GM12864 (cell line): Measurements from ENCODE around the gene ARFGAP2.

ENCODE experiments used
- DNase-seq: peaks from one replicate; pipeline ENCODE4 v3.0.0-alpha.2; 2011; ENCODE audit warnings: low read depth
- H3K4me3 ChIP-seq: 2 replicates; pipeline ENCODE4 v1.5.1; 2011; ENCODE audit warnings: mild to moderate bottlenecking, low read depth, low read length, control low read depth
- TF ChIP-seq, protein P1 (sequence below): IDR thresholded peaks from 2 replicates; pipeline ENCODE4 v1.5.1; 2011; ENCODE audit warnings: low read depth, mild to moderate bottlenecking, moderate library complexity, low read length, control low read depth, inconsistent platforms; ENCODE audit errors: missing control alignments

Gene ARFGAP2

DNA sequence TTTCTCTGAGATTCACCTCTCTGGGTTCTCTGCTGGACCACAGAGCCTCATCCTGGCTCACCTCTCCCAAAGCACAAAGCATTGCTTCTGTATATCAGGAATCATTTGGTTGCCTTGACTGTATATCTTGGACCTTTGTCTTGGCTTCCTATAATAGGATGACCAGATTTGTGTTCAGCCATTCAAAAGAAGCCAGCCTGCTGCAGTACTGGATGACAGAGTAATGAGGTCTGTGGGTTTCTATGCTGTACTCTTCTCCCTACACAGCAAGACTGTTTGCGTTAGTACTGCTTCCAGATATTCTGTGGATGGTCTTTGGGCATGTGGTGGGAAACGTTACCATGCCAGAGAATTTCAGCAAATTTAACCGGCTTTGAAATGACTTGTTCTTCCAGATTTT is 39.8 kb downstream of the ARFGAP2 start:
- H3K4me3 ChIP-seq = no peak overlapping the region
- TF ChIP-seq, protein P1, sequence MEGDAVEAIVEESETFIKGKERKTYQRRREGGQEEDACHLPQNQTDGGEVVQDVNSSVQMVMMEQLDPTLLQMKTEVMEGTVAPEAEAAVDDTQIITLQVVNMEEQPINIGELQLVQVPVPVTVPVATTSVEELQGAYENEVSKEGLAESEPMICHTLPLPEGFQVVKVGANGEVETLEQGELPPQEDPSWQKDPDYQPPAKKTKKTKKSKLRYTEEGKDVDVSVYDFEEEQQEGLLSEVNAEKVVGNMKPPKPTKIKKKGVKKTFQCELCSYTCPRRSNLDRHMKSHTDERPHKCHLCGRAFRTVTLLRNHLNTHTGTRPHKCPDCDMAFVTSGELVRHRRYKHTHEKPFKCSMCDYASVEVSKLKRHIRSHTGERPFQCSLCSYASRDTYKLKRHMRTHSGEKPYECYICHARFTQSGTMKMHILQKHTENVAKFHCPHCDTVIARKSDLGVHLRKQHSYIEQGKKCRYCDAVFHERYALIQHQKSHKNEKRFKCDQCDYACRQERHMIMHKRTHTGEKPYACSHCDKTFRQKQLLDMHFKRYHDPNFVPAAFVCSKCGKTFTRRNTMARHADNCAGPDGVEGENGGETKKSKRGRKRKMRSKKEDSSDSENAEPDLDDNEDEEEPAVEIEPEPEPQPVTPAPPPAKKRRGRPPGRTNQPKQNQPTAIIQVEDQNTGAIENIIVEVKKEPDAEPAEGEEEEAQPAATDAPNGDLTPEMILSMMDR = no peak
- DNase-seq = no peak

DNA sequence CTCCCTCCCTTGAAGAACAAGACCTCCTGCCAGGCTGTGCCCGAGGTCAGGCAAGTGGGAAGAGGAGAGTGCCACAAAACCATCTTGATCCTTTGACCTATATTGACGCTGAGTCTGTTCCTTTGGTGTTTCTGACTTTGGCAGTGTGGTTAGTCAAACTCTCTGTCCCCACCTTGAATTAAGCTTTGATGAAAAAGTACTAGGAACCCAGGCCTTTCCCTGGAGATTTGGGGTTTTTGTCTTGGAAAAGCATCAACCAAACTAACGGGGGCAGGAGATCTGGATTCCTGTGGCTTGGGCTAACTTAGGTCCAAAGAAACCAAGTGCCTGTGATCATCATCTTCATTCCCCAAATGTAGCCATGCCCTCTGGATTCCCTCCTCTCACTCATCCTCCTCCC is 40.4 kb downstream of the ARFGAP2 start:
- TF ChIP-seq, protein P1 = no peak
- no peak for DNase-seq
- H3K4me3 ChIP-seq = no peak overlapping the region

DNA sequence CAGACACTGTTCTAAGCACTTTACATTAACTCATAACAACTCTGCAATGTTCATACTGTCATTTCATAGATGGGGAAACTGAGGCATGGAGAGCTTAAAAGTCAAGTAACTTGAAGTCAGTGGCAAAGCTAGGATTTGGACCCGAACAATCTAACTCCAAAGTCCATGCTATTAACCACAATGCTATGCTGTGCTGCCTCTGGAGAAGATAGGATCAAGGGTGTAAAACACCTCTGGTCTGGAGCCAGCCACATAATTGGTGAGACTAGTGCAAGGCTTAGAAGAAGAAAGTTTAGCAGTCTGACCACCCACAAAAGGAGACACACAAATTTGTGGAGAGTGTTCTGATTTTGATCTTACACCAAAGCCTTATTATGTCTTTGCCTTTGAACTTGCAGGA is 43.7 kb downstream of the ARFGAP2 start:
- no peak overlapping the region for H3K4me3 ChIP-seq
- no peak for DNase-seq
- TF ChIP-seq, protein P1 = no peak

DNA sequence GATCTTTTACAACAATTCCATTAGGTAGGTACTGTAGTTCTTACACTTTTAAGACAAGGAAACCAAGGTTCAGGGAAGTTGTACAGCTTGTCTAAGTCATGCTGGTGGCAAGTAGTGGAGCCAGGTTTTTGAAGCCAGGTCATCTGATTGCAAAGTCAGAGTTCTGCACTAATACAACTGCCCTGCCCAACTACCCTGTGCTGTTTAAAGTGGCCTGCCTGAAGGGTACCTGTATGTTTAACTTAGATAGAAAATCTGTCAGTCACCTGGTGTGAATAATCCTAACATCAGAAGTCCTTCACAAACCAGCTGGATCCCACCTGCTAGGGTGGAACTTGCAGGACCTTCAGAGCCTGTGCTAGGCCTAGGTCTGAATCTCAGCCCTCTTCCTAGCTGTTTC is 44.2 kb downstream of the ARFGAP2 start:
- TF ChIP-seq, protein P1 = no peak
- no peak for DNase-seq

DNA sequence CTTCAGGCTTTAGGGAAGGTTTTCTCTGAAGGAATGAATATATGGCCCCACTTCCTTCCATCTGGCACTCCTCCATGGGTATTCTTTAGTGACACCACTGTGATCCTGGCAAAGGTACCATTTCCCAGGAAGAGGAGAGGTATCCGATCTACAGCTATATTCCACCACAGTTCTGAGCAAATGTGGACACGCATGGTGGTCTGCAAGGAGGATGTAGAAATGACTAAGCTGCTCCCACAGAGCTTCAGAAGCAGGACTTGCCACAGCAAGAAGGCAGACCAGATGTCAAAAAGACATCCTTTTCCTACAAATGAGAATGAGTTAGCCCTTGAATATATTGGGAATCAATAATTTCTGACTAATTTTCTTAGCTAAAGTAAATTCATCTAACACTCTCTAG is 45.5 kb downstream of the ARFGAP2 start:
- H3K4me3 ChIP-seq = no peak overlapping the region

More for the DNA sequence above, 44.2 kb downstream of the ARFGAP2 start:
- no peak overlapping the region for H3K4me3 ChIP-seq

DNA sequence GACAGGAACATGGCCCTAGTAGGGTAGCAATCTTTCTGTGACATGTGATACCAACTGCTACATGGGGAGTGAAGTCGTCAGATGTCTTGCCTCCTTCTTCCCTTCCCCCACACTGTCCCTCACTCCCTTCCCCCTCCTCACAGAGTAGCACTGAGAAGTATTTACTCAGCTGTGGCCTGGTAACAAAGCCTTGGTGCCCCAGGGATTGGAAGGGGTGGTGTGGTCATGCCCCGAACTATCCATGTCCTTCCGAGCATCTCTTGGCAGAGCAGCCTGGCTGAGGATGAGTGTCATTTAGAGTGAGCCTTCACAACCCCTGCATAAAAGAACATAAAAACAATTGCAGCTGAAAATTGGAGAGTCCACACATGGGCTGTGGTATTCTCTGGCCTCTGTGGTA is 46.1 kb downstream of the ARFGAP2 start:
- H3K4me3 ChIP-seq = no peak overlapping the region
- DNase-seq = no peak
- TF ChIP-seq, protein P1 = no peak

More for the DNA sequence above, 45.5 kb downstream of the ARFGAP2 start:
- no peak for DNase-seq
- TF ChIP-seq, protein P1 = no peak

DNA sequence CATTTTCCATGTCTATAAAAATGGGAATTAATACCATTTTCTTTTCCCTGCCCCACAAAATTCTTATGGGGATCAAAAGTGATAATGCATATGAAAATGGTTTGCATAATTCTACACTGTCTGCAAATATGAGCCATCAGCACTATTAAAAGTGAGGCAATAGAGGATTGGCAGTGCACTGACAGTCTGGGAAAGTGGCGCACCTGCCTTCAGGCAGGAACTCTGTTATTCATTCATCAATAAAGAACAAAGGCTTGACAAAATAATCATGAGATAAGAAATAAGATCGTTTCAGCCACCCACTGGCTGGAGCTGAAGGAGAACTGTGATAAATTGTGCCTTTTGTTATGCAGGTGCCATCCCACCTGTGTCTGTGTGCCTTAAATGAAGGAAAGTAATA is 49.5 kb downstream of the ARFGAP2 start:
- DNase-seq = no peak
- H3K4me3 ChIP-seq = no peak overlapping the region

More for the DNA sequence above, 49.5 kb downstream of the ARFGAP2 start:
- TF ChIP-seq, protein P1 = no peak
